ENCODE results near the gene SFSWAP. TPM values are rescaled to one million over a fixed set of nuclear protein-coding genes. Genes with fewer than 3 reads are reported as not detected.

SFSWAP gene
- total and polyA plus RNA-seq, 3 donors from 2014 or later, result 37.7 to 68.4 (median 62.4) TPM

- intact Hi-C loops (cut with DNase I; ENCODE audit: low total_unique reads), result no loop called here
- Histone ChIP-seq H3K27me3 (no peaks in the 10 kb centered on the region), H3K4me1 (peaks cover 5% of the 10 kb centered on the region), H3K36me3 (ENCODE audit: low read depth, missing control alignments) (no peaks in the 10 kb centered on the region), H3K9me3 (no peaks in the 10 kb centered on the region), H3K27ac (no peak overlapping the region), H3K4me3 (no peak overlapping the region)
- WGBS, 2 donors, result 95 to 97% methylated on average over 6 of the region's 6 CpGs
- no peak for DNase-seq
- TF ChIP-seq CTCF (IDR thresholded peaks at IDR 0.05) (no peak), POLR2A (IDR thresholded peaks at IDR 0.05) (no peak)
Measured at GRCh38 chr12:131824450-131824849, 113.6 kb downstream of the SFSWAP start.

GRCh38 chr12:131825146-131825892, 114.4 kb downstream of the SFSWAP start:
- Histone ChIP-seq H3K27me3 (no peaks in the 10 kb centered on the region), H3K4me1 (peaks cover 12% of the 10 kb centered on the region), H3K4me3 (no peak overlapping the region), H3K36me3 (ENCODE audit: low read depth, missing control alignments) (no peaks in the 10 kb centered on the region), H3K9me3 (no peaks in the 10 kb centered on the region), H3K27ac (no peak overlapping the region)
- peak; percentile 46 for DNase-seq
- 51 to 60% methylated on average over 17 to 18 of the region's 18 CpGs for WGBS, 2 donors
- TF ChIP-seq CTCF (IDR thresholded peaks at IDR 0.05) (no peak), POLR2A (IDR thresholded peaks at IDR 0.05) (no peak)
- intact Hi-C loops (cut with DNase I; ENCODE audit: low total_unique reads), result no loop called here

GRCh38 chr12:131826097-131826928, 115.4 kb downstream of the SFSWAP start:
- Histone ChIP-seq H3K27me3 (no peaks in the 10 kb centered on the region), H3K4me1 (peaks cover 20% of the 10 kb centered on the region), H3K27ac (no peak overlapping the region), H3K9me3 (no peaks in the 10 kb centered on the region), H3K36me3 (ENCODE audit: low read depth, missing control alignments) (no peaks in the 10 kb centered on the region), H3K4me3 (no peak overlapping the region)
- 84 to 86% methylated on average over 13 to 23 of the region's 23 CpGs for WGBS, 2 donors
- no peak for DNase-seq
- intact Hi-C loops (cut with DNase I; ENCODE audit: low total_unique reads), result no loop called here
- TF ChIP-seq POLR2A (IDR thresholded peaks at IDR 0.05) (no peak), CTCF (IDR thresholded peaks at IDR 0.05) (no peak)

GRCh38 chr12:131827961-131828534, 117.2 kb downstream of the SFSWAP start, which contains the start of gene MMP17:
TSS of gene MMP17 (plus strand) at chr12:131828393. CDS start at chr12:131828495, 102 bp downstream.
- intact Hi-C loops (cut with DNase I; ENCODE audit: low total_unique reads), result no loop called here

More at GRCh38 chr12:131827961-131828534, 117.2 kb downstream of the SFSWAP start, which contains the start of gene MMP17:
- H3K4me3 ChIP-seq, result peak within 1 kb of the TSS; percentile 48 to 53
- peak; percentile 70 for DNase-seq
- H3K27ac ChIP-seq, result no peak within 1 kb of the TSS
- TF ChIP-seq POLR2A (IDR thresholded peaks at IDR 0.05) (no peak), CTCF (IDR thresholded peaks at IDR 0.05) (peak in 1 of 3 experiments; percentile 9)
- 1 to 4% methylated on average over 5 to 46 of the region's 86 CpGs for WGBS, 2 donors
- H3K4me1 ChIP-seq, result peaks cover 22% of the 10 kb centered on the region
- no peaks in the 10 kb centered on the region for H3K9me3 ChIP-seq
- H3K27me3 ChIP-seq, result no peaks in the 10 kb centered on the region
- H3K36me3 ChIP-seq (ENCODE audit: low read depth, missing control alignments), result no peaks in the 10 kb centered on the region

All from testis (tissue), 3 donors.